Loucy (cell line): Measurements from ENCODE around the gene LYPD1.

Experiments
- H2AFZ ChIP-seq: fragments of 200-600 bp; sonication (generic); 2 replicates; pipeline ENCODE4 v1.6.0; 2016; ENCODE audit warnings: antibody characterized with exemption, mild to moderate bottlenecking, low read length, moderate library complexity
- H3F3A ChIP-seq: fragments of 200-600 bp; 2 replicates; pipeline ENCODE4 v1.6.0; 2016; ENCODE audit warnings: antibody characterized with exemption, low read depth, mild to moderate bottlenecking
- H3K27me3 ChIP-seq: fragments of 200-600 bp; sonication (generic); 2 replicates; pipeline ENCODE4 v1.6.1; 2014; ENCODE audit warnings: low read length, mild to moderate bottlenecking; ENCODE audit not compliant: insufficient read depth, poor library complexity, severe bottlenecking
- H3K36me3 ChIP-seq: fragments of 200-600 bp; sonication (generic); 2 replicates; pipeline ENCODE4 v1.6.1; 2016; ENCODE audit warnings: low read length; ENCODE audit not compliant: insufficient read depth
- H3K4me1 ChIP-seq: fragments of 200-600 bp; sonication (generic); 2 replicates; pipeline ENCODE4 v1.5.1; 2014; ENCODE audit warnings: low read length, mild to moderate bottlenecking; ENCODE audit not compliant: insufficient read depth, poor library complexity, severe bottlenecking
- H3K4me2 ChIP-seq: fragments of 200-600 bp; sonication (generic); 2 replicates; pipeline ENCODE4 v1.6.0; 2014; ENCODE audit warnings: antibody characterized with exemption, low read length, low read depth, mild to moderate bottlenecking; ENCODE audit not compliant: poor library complexity, severe bottlenecking
- H3K4me3 ChIP-seq: fragments of 200-600 bp; sonication (generic); 2 replicates; pipeline ENCODE4 v1.5.1; 2014; ENCODE audit warnings: low read length, mild to moderate bottlenecking, mixed read lengths; ENCODE audit not compliant: poor library complexity, severe bottlenecking
- H3K79me2 ChIP-seq: fragments of 200-600 bp; sonication (generic); 2 replicates; pipeline ENCODE4 v1.6.1; 2014; ENCODE audit warnings: low read length; ENCODE audit not compliant: insufficient read depth
- H3K9ac ChIP-seq: fragments of 200-600 bp; sonication (generic); 2 replicates; pipeline ENCODE4 v1.6.0; 2014; ENCODE audit warnings: mild to moderate bottlenecking, low read depth, low read length, moderate library complexity; ENCODE audit not compliant: poor library complexity, severe bottlenecking
- H3K9me2 ChIP-seq: fragments of 200-600 bp; sonication (generic); replicated peaks from 2 replicates; pipeline ENCODE4 v1.6.1; 2016; ENCODE audit warnings: low read depth, low read length, mixed read lengths
- H3K9me3 ChIP-seq: fragments of 200-600 bp; sonication (generic); 2 replicates; pipeline ENCODE4 v1.6.1; 2014; ENCODE audit warnings: mild to moderate bottlenecking, antibody characterized with exemption, low read length, low read depth; ENCODE audit not compliant: insufficient read depth
- H4K20me1 ChIP-seq: fragments of 200-600 bp; sonication (generic); 2 replicates; pipeline ENCODE4 v1.6.0; 2014; ENCODE audit warnings: antibody characterized with exemption, low read length, mild to moderate bottlenecking; ENCODE audit not compliant: insufficient read depth, poor library complexity, severe bottlenecking
- EZH2phosphoT487 ChIP-seq: fragments of 200-600 bp; IDR thresholded peaks from 2 replicates; pipeline ENCODE4 v1.6.1; 2018; ENCODE audit warnings: antibody characterized with exemption, mild to moderate bottlenecking, moderate library complexity, borderline replicate concordance
- TF ChIP-seq, protein P1 (sequence below): fragments of 200-600 bp; sonication (generic); conservative IDR thresholded peaks from 2 replicates; pipeline ENCODE4 v1.5.1; 2014; ENCODE audit warnings: mild to moderate bottlenecking, antibody characterized with exemption, low read length

Gene LYPD1

DNA sequence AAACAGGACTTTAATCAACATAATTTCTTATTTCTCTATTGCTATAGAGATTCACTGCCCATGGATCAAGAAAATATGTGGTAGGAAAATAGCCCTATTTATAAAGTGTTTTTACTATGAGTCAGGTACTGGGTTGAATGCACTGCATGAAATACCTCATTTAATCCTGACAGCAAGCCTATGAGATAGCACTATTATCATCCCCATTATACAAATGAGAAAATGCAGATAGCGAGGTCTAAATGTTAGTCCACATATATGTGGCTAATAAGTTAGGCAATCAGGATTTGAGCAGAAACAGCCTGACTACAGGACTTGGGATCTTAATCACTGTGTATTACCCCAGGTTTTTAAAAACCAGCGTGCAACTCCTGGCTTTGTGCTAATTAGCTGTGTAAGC, 8.5 kb upstream of the LYPD1 start:
- H3K9ac ChIP-seq = no peak overlapping the region
- H3K4me2 ChIP-seq = no peak overlapping the region
- no peak overlapping the region for H2AFZ ChIP-seq
- H3F3A ChIP-seq = no peaks in the 10 kb centered on the region
- H3K79me2 ChIP-seq = no peaks in the 10 kb centered on the region
- H3K4me3 ChIP-seq = no peak overlapping the region
- no peaks in the 10 kb centered on the region for H4K20me1 ChIP-seq
- H3K9me3 ChIP-seq = no peaks in the 10 kb centered on the region; the same call in 1 of the 2 replicates
- no peaks in the 10 kb centered on the region for H3K36me3 ChIP-seq
- H3K27me3 ChIP-seq = no peaks in the 10 kb centered on the region
- no peaks in the 10 kb centered on the region for H3K4me1 ChIP-seq
- H3K9me2 ChIP-seq = no peaks in the 10 kb centered on the region
- TF ChIP-seq, protein P1, sequence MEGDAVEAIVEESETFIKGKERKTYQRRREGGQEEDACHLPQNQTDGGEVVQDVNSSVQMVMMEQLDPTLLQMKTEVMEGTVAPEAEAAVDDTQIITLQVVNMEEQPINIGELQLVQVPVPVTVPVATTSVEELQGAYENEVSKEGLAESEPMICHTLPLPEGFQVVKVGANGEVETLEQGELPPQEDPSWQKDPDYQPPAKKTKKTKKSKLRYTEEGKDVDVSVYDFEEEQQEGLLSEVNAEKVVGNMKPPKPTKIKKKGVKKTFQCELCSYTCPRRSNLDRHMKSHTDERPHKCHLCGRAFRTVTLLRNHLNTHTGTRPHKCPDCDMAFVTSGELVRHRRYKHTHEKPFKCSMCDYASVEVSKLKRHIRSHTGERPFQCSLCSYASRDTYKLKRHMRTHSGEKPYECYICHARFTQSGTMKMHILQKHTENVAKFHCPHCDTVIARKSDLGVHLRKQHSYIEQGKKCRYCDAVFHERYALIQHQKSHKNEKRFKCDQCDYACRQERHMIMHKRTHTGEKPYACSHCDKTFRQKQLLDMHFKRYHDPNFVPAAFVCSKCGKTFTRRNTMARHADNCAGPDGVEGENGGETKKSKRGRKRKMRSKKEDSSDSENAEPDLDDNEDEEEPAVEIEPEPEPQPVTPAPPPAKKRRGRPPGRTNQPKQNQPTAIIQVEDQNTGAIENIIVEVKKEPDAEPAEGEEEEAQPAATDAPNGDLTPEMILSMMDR = no peak
- no peak for TF ChIP-seq EZH2phosphoT487

DNA sequence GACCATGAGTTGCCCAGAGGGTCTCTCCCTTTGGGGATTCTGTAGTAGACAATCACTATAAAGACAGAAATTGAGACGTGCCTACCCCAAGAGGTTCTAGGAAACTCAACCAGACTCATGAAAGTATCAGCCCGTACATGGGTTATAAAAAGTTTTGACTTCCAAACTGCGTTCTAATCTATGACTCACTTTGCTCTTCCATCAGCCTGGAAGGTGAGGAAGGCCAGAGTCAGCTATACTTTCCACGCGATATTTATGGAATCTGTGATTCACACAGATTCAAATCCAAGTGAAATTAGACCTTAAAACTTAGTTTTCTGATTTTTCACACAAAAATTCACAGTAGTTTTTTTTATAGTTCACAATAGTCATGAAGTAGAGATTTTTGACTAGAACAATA, 7.7 kb upstream of the LYPD1 start:
- no peaks in the 10 kb centered on the region for H3K4me1 ChIP-seq
- no peaks in the 10 kb centered on the region for H3K27me3 ChIP-seq
- no peak overlapping the region for H3K9ac ChIP-seq
- H3K36me3 ChIP-seq = no peaks in the 10 kb centered on the region
- no peak overlapping the region for H2AFZ ChIP-seq
- no peaks in the 10 kb centered on the region for H4K20me1 ChIP-seq
- no peak overlapping the region for H3K4me2 ChIP-seq
- H3K4me3 ChIP-seq = no peak overlapping the region
- no peaks in the 10 kb centered on the region for H3K9me2 ChIP-seq
- TF ChIP-seq EZH2phosphoT487 = no peak
- TF ChIP-seq, protein P1 = no peak
- no peaks in the 10 kb centered on the region for H3K79me2 ChIP-seq
- H3F3A ChIP-seq = no peaks in the 10 kb centered on the region
- no peaks in the 10 kb centered on the region; the same call in 1 of the 2 replicates for H3K9me3 ChIP-seq

DNA sequence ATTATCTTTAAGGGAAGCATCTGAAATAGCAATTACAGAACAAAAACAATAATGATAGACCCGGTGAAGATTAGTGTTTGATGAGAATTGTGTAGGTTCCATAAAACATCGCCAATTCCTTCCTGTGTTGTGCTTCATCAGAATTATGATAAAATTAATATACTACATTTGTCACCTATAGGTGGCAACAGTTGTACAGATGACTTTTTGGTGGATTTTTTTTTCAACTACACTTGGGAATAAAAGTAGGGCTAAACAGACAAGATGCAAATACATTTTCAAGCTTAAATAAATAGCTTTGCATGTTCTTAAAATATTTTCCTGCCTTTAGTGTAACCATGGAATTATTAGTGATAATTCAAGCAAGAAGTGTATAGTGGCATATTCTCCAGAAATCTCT, 7.0 kb upstream of the LYPD1 start:
- TF ChIP-seq, protein P1 = no peak
- no peak for TF ChIP-seq EZH2phosphoT487
- Histone ChIP-seq H3K9me2 (no peaks in the 10 kb centered on the region), H4K20me1 (no peaks in the 10 kb centered on the region), H3K4me2 (no peak overlapping the region), H3K79me2 (no peaks in the 10 kb centered on the region), H3K9me3 (no peaks in the 10 kb centered on the region; the same call in 1 of the 2 replicates), H3K4me3 (no peak overlapping the region), H2AFZ (no peak overlapping the region), H3K9ac (no peak overlapping the region), H3K4me1 (no peaks in the 10 kb centered on the region), H3F3A (no peaks in the 10 kb centered on the region), H3K27me3 (no peaks in the 10 kb centered on the region), H3K36me3 (no peaks in the 10 kb centered on the region)
